GM21528 (cell line): ENCODE measurements around the gene ACYP2.
A peak's percentile ranks its signal among the peaks of the same experiment; 100 is the strongest.
"Not testable (repeated sequence)": the region's sequence is repeated elsewhere in the genome, so short reads cannot be mapped to it uniquely, and the experiment has no call there.

ENCODE experiments used
- ATAC-seq: cut with Tn5 transposase; IDR thresholded peaks from one replicate; pipeline ENCODE4 v1.9.1; 2021; ENCODE audit warnings: mild to moderate bottlenecking, moderate library complexity; ENCODE audit not compliant: unreplicated experiment, low FRiP score

Gene ACYP2

GRCh38 chr2:54259413-54260240 lies 144.2 kb downstream of the ACYP2 start:
- peak; percentile 66 for ATAC-seq

- ATAC-seq = no peak
Observed at GRCh38 chr2:54260241-54260595, 144.8 kb downstream of the ACYP2 start.

- ATAC-seq = no peak
Observed at GRCh38 chr2:54261537-54261936, 146.1 kb downstream of the ACYP2 start.

- no peak for ATAC-seq
Observed at GRCh38 chr2:54262015-54262765, 146.8 kb downstream of the ACYP2 start.

- ATAC-seq = not testable (repeated sequence)
Observed at GRCh38 chr2:54265081-54265480, 149.7 kb downstream of the ACYP2 start.

- ATAC-seq = no peak
Observed at GRCh38 chr2:54267577-54267976, 152.2 kb downstream of the ACYP2 start.

GRCh38 chr2:54271189-54271588 lies 155.8 kb downstream of the ACYP2 start:
- no peak for ATAC-seq

- ATAC-seq = peak; percentile 96
Observed at GRCh38 chr2:54271843-54272627, 156.6 kb downstream of the ACYP2 start.

- ATAC-seq = no peak
Observed at GRCh38 chr2:54274781-54275242, 159.4 kb downstream of the ACYP2 start.

GRCh38 chr2:54275541-54275940 lies 160.1 kb downstream of the ACYP2 start:
- no peak for ATAC-seq

- ATAC-seq = no peak
Observed at GRCh38 chr2:54279385-54279784, 164.0 kb downstream of the ACYP2 start.

GRCh38 chr2:54284826-54285225 lies 169.4 kb downstream of the ACYP2 start:
- ATAC-seq = no peak

GRCh38 chr2:54285451-54285850 lies 170.0 kb downstream of the ACYP2 start:
- no peak for ATAC-seq

GRCh38 chr2:54287532-54287931 lies 172.1 kb downstream of the ACYP2 start:
- no peak for ATAC-seq

- no peak for ATAC-seq
Observed at GRCh38 chr2:54289917-54290316, 174.5 kb downstream of the ACYP2 start.

GRCh38 chr2:54290356-54291025 lies 175.1 kb downstream of the ACYP2 start:
- no peak for ATAC-seq

- ATAC-seq = not testable (repeated sequence)
Observed at GRCh38 chr2:54294665-54295064, 179.2 kb downstream of the ACYP2 start.

- no peak for ATAC-seq
Observed at GRCh38 chr2:54295911-54296310, 180.5 kb downstream of the ACYP2 start.

- no peak for ATAC-seq
Observed at GRCh38 chr2:54298514-54298913, 183.1 kb downstream of the ACYP2 start.

- ATAC-seq = no peak
Observed at GRCh38 chr2:54303631-54304030, 188.2 kb downstream of the ACYP2 start.
